DOHH2 (cell line): ENCODE measurements around the gene KRTAP12-3.

ENCODE experiments used
- H3F3A ChIP-seq: fragments of 200-600 bp; sonication (generic), shearing (Covaris generic); 2 replicates; pipeline ENCODE4 v1.6.0; 2016; ENCODE audit warnings: antibody characterized with exemption, mild to moderate bottlenecking; ENCODE audit not compliant: control insufficient read depth, insufficient read depth
- H3K27ac ChIP-seq: fragments of 200-600 bp; sonication (generic); 2 replicates; pipeline ENCODE4 v1.5.1; 2014; ENCODE audit warnings: low read depth, mild to moderate bottlenecking, low read length, moderate library complexity
- H3K27me3 ChIP-seq: fragments of 200-600 bp; sonication (generic); 2 replicates; pipeline ENCODE4 v1.6.1; 2014; ENCODE audit warnings: mild to moderate bottlenecking, low read length, mixed read lengths; ENCODE audit not compliant: control insufficient read depth
- H3K36me3 ChIP-seq: fragments of 200-600 bp; sonication (generic); 2 replicates; pipeline ENCODE4 v1.6.1; 2014; ENCODE audit warnings: mild to moderate bottlenecking, low read length, moderate library complexity, mixed read lengths; ENCODE audit not compliant: control insufficient read depth
- H3K4me1 ChIP-seq: fragments of 200-600 bp; sonication (generic); 2 replicates; pipeline ENCODE4 v1.6.1; 2014; ENCODE audit warnings: mild to moderate bottlenecking, low read length, mixed read lengths; ENCODE audit not compliant: control insufficient read depth
- H3K4me2 ChIP-seq: fragments of 200-600 bp; sonication (generic); 2 replicates; pipeline ENCODE4 v1.6.0; 2014; ENCODE audit warnings: mild to moderate bottlenecking, low read length, moderate library complexity
- H3K4me3 ChIP-seq: fragments of 200-600 bp; sonication (generic); 2 replicates; pipeline ENCODE4 v1.5.1; 2014; ENCODE audit warnings: mild to moderate bottlenecking, low read length, mixed read lengths
- H3K79me2 ChIP-seq: fragments of 200-600 bp; sonication (generic); 2 replicates; pipeline ENCODE4 v1.6.1; 2014; ENCODE audit warnings: mild to moderate bottlenecking, low read length, mixed read lengths; ENCODE audit not compliant: control insufficient read depth
- H3K9me2 ChIP-seq: fragments of 200-600 bp; sonication (generic); replicated peaks from 2 replicates; pipeline ENCODE4 v1.6.1; 2014; ENCODE audit warnings: mild to moderate bottlenecking, low read length, mixed read lengths; ENCODE audit not compliant: control insufficient read depth
- H3K9me3 ChIP-seq: fragments of 200-600 bp; sonication (generic); 2 replicates; pipeline ENCODE4 v1.6.1; 2014; ENCODE audit warnings: antibody characterized with exemption, low read length, mixed read lengths; ENCODE audit not compliant: control insufficient read depth, insufficient read depth
- H4K20me1 ChIP-seq: fragments of 200-600 bp; sonication (generic); 2 replicates; pipeline ENCODE4 v1.6.0; 2014; ENCODE audit warnings: low read depth, mild to moderate bottlenecking, antibody characterized with exemption, low read length, moderate library complexity; ENCODE audit not compliant: control insufficient read depth, insufficient read depth
- EZH2phosphoT487 ChIP-seq: fragments of 200-600 bp; sonication (generic); IDR thresholded peaks from 2 replicates; pipeline ENCODE4 v1.6.1; 2017; ENCODE audit warnings: borderline replicate concordance, mild to moderate bottlenecking, antibody characterized with exemption, low read length, moderate library complexity, mixed read lengths
- TF ChIP-seq, protein P1 (sequence below): fragments of 200-600 bp; sonication (generic); IDR thresholded peaks from one replicate; pipeline ENCODE4 v1.5.1; 2014; ENCODE audit warnings: antibody characterized with exemption, mild to moderate bottlenecking, low read depth, low read length; ENCODE audit not compliant: poor library complexity, severe bottlenecking

The KRTAP12-3 gene

DNA sequence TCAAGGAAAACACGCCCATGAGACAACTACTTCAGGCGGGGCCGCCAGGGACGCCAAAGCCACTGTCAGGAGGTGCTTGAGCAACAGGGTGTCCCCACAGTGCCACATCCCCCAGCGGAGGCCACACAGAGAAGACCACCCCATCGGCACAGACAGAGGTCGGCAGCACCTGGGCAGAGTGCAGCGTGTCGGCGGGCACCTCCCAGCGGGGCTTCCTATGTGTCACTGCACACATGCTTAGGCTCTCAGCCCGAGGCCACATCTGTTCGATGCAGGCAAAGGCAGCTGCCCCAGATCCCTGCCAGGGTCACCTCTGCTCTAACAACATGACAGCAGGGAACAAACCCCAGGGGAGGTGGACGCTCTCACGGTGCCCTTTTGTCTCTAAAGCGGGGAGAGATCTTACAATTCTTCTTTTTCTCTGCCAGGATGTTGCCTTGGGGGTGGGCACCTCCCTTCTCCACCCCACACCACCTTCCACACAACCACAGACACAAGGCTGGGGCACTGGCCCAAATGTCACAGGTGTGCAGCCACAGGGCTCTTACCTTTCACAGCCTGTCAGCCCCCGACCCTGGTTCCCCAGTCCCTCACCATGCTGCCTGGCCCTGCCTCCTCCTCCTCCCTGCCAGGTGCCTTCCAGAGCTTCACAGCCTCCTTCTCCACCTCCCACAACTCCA lies 41.7 kb upstream of the KRTAP12-3 start:
- no peak for TF ChIP-seq EZH2phosphoT487
- TF ChIP-seq, protein P1, sequence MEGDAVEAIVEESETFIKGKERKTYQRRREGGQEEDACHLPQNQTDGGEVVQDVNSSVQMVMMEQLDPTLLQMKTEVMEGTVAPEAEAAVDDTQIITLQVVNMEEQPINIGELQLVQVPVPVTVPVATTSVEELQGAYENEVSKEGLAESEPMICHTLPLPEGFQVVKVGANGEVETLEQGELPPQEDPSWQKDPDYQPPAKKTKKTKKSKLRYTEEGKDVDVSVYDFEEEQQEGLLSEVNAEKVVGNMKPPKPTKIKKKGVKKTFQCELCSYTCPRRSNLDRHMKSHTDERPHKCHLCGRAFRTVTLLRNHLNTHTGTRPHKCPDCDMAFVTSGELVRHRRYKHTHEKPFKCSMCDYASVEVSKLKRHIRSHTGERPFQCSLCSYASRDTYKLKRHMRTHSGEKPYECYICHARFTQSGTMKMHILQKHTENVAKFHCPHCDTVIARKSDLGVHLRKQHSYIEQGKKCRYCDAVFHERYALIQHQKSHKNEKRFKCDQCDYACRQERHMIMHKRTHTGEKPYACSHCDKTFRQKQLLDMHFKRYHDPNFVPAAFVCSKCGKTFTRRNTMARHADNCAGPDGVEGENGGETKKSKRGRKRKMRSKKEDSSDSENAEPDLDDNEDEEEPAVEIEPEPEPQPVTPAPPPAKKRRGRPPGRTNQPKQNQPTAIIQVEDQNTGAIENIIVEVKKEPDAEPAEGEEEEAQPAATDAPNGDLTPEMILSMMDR: no peak
- Histone ChIP-seq H3F3A (no peaks in the 10 kb centered on the region), H3K27ac (no peak overlapping the region), H3K36me3 (no peaks in the 10 kb centered on the region), H4K20me1 (no peaks in the 10 kb centered on the region), H3K9me3 (peaks cover 21% of the 10 kb centered on the region), H3K4me2 (no peak overlapping the region), H3K4me1 (peaks cover 11% of the 10 kb centered on the region), H3K4me3 (no peak overlapping the region), H3K79me2 (no peaks in the 10 kb centered on the region), H3K9me2 (no peaks in the 10 kb centered on the region), H3K27me3 (no peaks in the 10 kb centered on the region)

DNA sequence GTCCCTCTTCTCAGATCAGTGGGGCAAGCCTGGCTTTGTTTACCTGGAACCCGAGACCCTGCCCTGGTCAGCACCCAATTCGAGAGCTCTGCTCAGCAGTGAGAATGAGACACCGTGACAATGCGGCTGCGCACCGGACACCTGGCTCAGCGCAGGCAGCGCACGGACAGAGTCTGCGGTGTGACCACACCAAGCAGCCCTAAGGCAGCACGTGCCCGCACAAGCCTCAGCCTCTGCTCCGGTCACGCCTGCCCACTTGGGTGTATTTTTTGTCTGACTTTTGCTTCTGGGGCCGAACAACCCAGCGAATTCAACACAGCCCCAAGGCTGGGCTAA lies 41.2 kb upstream of the KRTAP12-3 start:
- Histone ChIP-seq H3F3A (no peaks in the 10 kb centered on the region), H3K4me2 (no peak overlapping the region), H3K4me1 (peaks cover 11% of the 10 kb centered on the region), H3K36me3 (no peaks in the 10 kb centered on the region), H4K20me1 (no peaks in the 10 kb centered on the region), H3K9me2 (no peaks in the 10 kb centered on the region), H3K27ac (no peak overlapping the region), H3K27me3 (no peaks in the 10 kb centered on the region), H3K9me3 (peaks cover 19% of the 10 kb centered on the region), H3K79me2 (no peaks in the 10 kb centered on the region), H3K4me3 (no peak overlapping the region)
- no peak for TF ChIP-seq EZH2phosphoT487
- TF ChIP-seq, protein P1: no peak

DNA sequence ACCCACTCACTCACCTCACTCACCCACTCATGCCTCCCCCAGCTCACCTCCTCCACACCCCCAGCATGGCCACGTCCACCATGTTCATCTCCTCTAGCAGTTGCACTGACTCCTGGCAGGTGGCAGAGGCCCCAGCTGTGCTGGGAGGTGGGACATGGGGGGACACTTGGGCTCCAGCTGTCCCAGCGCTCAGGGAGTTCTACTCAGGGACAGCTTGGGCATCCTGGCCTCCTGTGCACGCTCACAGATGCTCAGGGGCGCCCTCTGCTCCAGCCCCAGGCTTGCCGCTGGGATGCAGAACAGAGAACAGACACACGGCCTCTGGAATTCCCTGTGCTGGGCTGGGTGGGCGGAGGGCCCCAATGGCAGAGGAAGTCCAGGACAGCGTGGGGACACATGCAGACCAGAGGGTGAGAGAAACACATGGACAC lies 40.6 kb upstream of the KRTAP12-3 start:
- H3K4me3 ChIP-seq: no peak overlapping the region
- H3K9me3 ChIP-seq: peaks cover 13% of the 10 kb centered on the region
- H4K20me1 ChIP-seq: no peaks in the 10 kb centered on the region
- no peaks in the 10 kb centered on the region for H3K27me3 ChIP-seq
- H3K27ac ChIP-seq: no peak overlapping the region
- H3F3A ChIP-seq: no peaks in the 10 kb centered on the region
- no peak overlapping the region for H3K4me2 ChIP-seq
- no peak for TF ChIP-seq EZH2phosphoT487
- TF ChIP-seq, protein P1: no peak
- H3K79me2 ChIP-seq: no peaks in the 10 kb centered on the region
- no peaks in the 10 kb centered on the region for H3K9me2 ChIP-seq
- peaks cover 11% of the 10 kb centered on the region for H3K4me1 ChIP-seq
- H3K36me3 ChIP-seq: no peaks in the 10 kb centered on the region
